K562 (cell line): Measurements from ENCODE around the gene GFRA1. TPM values are rescaled to one million over a fixed set of nuclear protein-coding genes. Genes with fewer than 3 reads are reported as not detected.

ENCODE experiments used
- ATAC-seq: fragments of 200-7000 bp; cut with Tn5 transposase; 3 replicates; pipeline ENCODE4 v1.9.1; 2020; ENCODE audit warnings: moderate library complexity
- BruUV-seq: library from RNA; stranded (reverse); fragments of 400-500 nt; replicated peaks from 2 replicates; lab custom pipeline; 2021; lab: Mats Ljungman, UMichigan
- CTCF ChIA-PET: fragments of 300-600 bp; formaldehyde crosslinking; extraction: SDS; loops from one replicate; lab custom pipeline; 2021; ENCODE audit warnings: low intra/inter-chr PET ratio; lab: Yijun Ruan, JAX
- POLR2A ChIA-PET: fragments of 300-600, 350-650 bp; sonication (Branson Sonifier 250); formaldehyde crosslinking; extraction: SDS; loops from one replicate; lab custom pipeline; 2021; ENCODE audit warnings: antibody characterized with exemption, inconsistent platforms; lab: Yijun Ruan, JAX
- DNase-seq, 4 experiments: peaks; one replicate each; pipeline versions ENCODE4 v3.0.0 to v3.0.0-alpha.2; 2011 to 2018; ENCODE audit warnings: low spot score in 3 of 4, mixed read lengths in 3 of 4; ENCODE audit errors: extremely low read depth in 1 of 4
- FAIRE-seq: peaks from 2 replicates; lab custom pipeline; 2011; peaks lifted over from hg19 to GRCh38; lab: Jason Lieb, UNC
- H2AFZ ChIP-seq: 2 replicates; pipeline ENCODE4 v1.6.0; 2011; ENCODE audit warnings: low read depth, low read length, control low read depth, inconsistent platforms
- H3K27ac ChIP-seq: fragments of 200-600 bp; 3 replicates; pipeline ENCODE4 v1.8.0; 2011; ENCODE audit warnings: low read depth, mild to moderate bottlenecking, control low read depth, inconsistent platforms, low read length, moderate library complexity, mixed read lengths; ENCODE audit errors: extremely low read depth
- H3K27me3 ChIP-seq, 2 experiments: fragments of 300-600 bp in 1 of 2; 2 replicates in 1 of 2; 3 replicates in 1 of 2; pipeline versions ENCODE4 v1.6.0 to v1.8.0; 2011; ENCODE audit warnings: inconsistent platforms in 2 of 2, low read length in 2 of 2, mild to moderate bottlenecking in 1 of 2, mixed read lengths in 1 of 2, moderate library complexity in 1 of 2; ENCODE audit not compliant: control insufficient read depth in 2 of 2, insufficient read depth in 2 of 2
- H3K36me3 ChIP-seq: fragments of 300-600 bp; 3 replicates; pipeline ENCODE4 v1.8.0; 2011; ENCODE audit warnings: mild to moderate bottlenecking, low read length, inconsistent platforms; ENCODE audit not compliant: control insufficient read depth, insufficient read depth
- H3K4me1 ChIP-seq, 2 experiments: fragments of 200-600 bp in 1 of 2; replicated peaks in 1 of 2; 2 replicates in 1 of 2; 3 replicates in 1 of 2; pipeline versions ENCODE4 v1.5.1 to v1.8.0; 2011; ENCODE audit warnings: inconsistent platforms in 2 of 2, low read length in 2 of 2, mild to moderate bottlenecking in 1 of 2, mixed read lengths in 1 of 2, moderate library complexity in 1 of 2; ENCODE audit not compliant: control insufficient read depth in 2 of 2, insufficient read depth in 2 of 2
- H3K4me2 ChIP-seq: 2 replicates; pipeline ENCODE4 v1.6.1; 2011; ENCODE audit warnings: low read length, control low read depth, inconsistent platforms, mixed read lengths; ENCODE audit not compliant: insufficient read depth
- H3K4me3 ChIP-seq: fragments of 200-600 bp; sonication (generic), shearing (Covaris generic); 2 replicates; pipeline ENCODE4 v1.5.1; 2016; ENCODE audit warnings: control low read depth, inconsistent platforms
- H3K79me2 ChIP-seq: fragments of 200-600 bp; 3 replicates; pipeline ENCODE4 v1.8.0; 2011; ENCODE audit warnings: low read length, inconsistent platforms; ENCODE audit not compliant: control insufficient read depth, insufficient read depth
- H3K9ac ChIP-seq, 2 experiments: 2 replicates each; pipeline versions ENCODE4 v1.6.0 to v1.6.1; 2011; ENCODE audit warnings: low read depth in 2 of 2, low read length in 2 of 2, control low read depth in 1 of 2, inconsistent platforms in 1 of 2, mild to moderate bottlenecking in 1 of 2, mixed read lengths in 1 of 2; ENCODE audit not compliant: insufficient read depth in 1 of 2
- H3K9me1 ChIP-seq: one replicate; pipeline ENCODE4 v1.6.0; 2011; ENCODE audit warnings: inconsistent platforms, mild to moderate bottlenecking, low read length, moderate library complexity; ENCODE audit not compliant: control insufficient read depth, insufficient read depth
- H3K9me3 ChIP-seq: replicated peaks from 2 replicates; pipeline ENCODE4 v1.5.1; 2011; ENCODE audit warnings: low read depth, low read length, inconsistent platforms; ENCODE audit not compliant: control insufficient read depth, insufficient read depth
- H4K20me1 ChIP-seq: replicated peaks from 2 replicates; pipeline ENCODE4 v1.6.1; 2011; ENCODE audit warnings: low read length, inconsistent platforms, mixed read lengths; ENCODE audit not compliant: control insufficient read depth, insufficient read depth
- ELF4 ChIP-seq: fragments of 450-650 bp; formaldehyde crosslinking; IDR thresholded peaks from 2 replicates; pipeline ENCODE4 v1.4.0; 2022; ENCODE audit warnings: missing genetic modification characterization
- GABPA ChIP-seq: fragments of 200-800 bp; sonication (Bioruptor generic); conservative IDR thresholded peaks from 2 replicates; pipeline ENCODE4 v1.6.1; 2016; ENCODE audit warnings: low read depth, missing genetic modification characterization, missing compliant biosample characterization
- KAT2B ChIP-seq: IDR thresholded peaks from one replicate; pipeline ENCODE4 v1.6.1; 2012; ENCODE audit warnings: low read depth, mild to moderate bottlenecking, control low read depth, inconsistent platforms, low read length, moderate library complexity
- NONO ChIP-seq, 2 experiments: fragments of 200-400 bp in 1 of 2; fragments of 450-650 bp in 1 of 2; formaldehyde crosslinking in 1 of 2; IDR thresholded peaks; 2 replicates each; pipeline ENCODE4 v1.6.1; 2017; ENCODE audit warnings: low read depth in 2 of 2, mild to moderate bottlenecking in 2 of 2, moderate library complexity in 2 of 2, low read length in 1 of 2
- SPI1 ChIP-seq: IDR thresholded peaks from 2 replicates; pipeline ENCODE4 v1.6.1; 2011; ENCODE audit warnings: low read depth, low read length, control low read depth, borderline replicate concordance
- ZNF165 ChIP-seq: fragments of 250-450 bp; sonication (Bioruptor Pico); IDR thresholded peaks from 2 replicates; pipeline ENCODE4 v1.4.0; 2020; ENCODE audit warnings: borderline replicate concordance
- WGBS: fragments of 100-300 bp; shearing (Covaris generic); methylation state at CpG from one replicate; pipeline ENCODE4 v1.1.6; 2016; ENCODE audit warnings: low coverage, mixed read lengths; ENCODE audit not compliant: insufficient coverage; ENCODE audit errors: missing lambda C conversion rate; 5-methylcytosine and 5-hydroxymethylcytosine counted together
- in situ Hi-C: fragments of 300-500 bp; cut with MboI; formaldehyde crosslinking; loops from 4 replicates; pipeline ENCODE4 v1.15.0; 2018; ENCODE audit warnings: inconsistent platforms, mixed read lengths
- intact Hi-C: fragments of 100-400 bp; cut with micrococcal nuclease; formaldehyde crosslinking; loops from 2 replicates; pipeline ENCODE4 v1.14.2; 2022
- polyA plus RNA-seq, 8 experiments: library from polyadenylated mRNA; depleted of rRNA in 4 of 8; stranded (reverse) in 5 of 8; unstranded in 3 of 8; fragments of >200 nt; fragmentation: Nextera tagmentation in 2 of 8; fragmentation: Illumina TruSeq in 1 of 8; extraction: Ambion mirVana in 2 of 8; extraction: Trizol in 1 of 8; gene quantifications; 2 replicates each; pipeline versions ENCODE4 v1.2.1 to v1.2.3, GENCODE V29; 2011 to 2014; ENCODE audit warnings: inconsistent platforms in 1 of 8, missing spikeins in 1 of 8
- total RNA-seq, 7 experiments: library from RNA; depleted of rRNA in 6 of 7; stranded (reverse); fragments of >200 nt in 6 of 7; fragmentation: Illumina TruSeq in 2 of 7; extraction: Trizol in 2 of 7; gene quantifications; 2 replicates each; pipeline versions ENCODE4 v1.2.1 to v1.2.3, GENCODE V29; 2011 to 2021; ENCODE audit warnings: low replicate concordance in 1 of 7
- TF ChIP-seq, protein P1 (sequence below): conservative IDR thresholded peaks from 2 replicates; pipeline ENCODE4 v1.6.1; 2011; ENCODE audit warnings: low read depth, mild to moderate bottlenecking, low read length; ENCODE audit not compliant: control insufficient read depth
- TF ChIP-seq, protein P2 (sequence below): sonication (generic); formaldehyde crosslinking; IDR thresholded peaks from 2 replicates; pipeline ENCODE4 v1.8.0; 2022; ENCODE audit warnings: missing genetic modification reagents, mild to moderate bottlenecking, moderate library complexity, borderline replicate concordance
- TF ChIP-seq, protein P3 (sequence below): fragments of 250-450 bp; sonication (Bioruptor Pico); IDR thresholded peaks from 2 replicates; pipeline ENCODE4 v1.4.0; 2020
- TF ChIP-seq, protein P4 (sequence below): sonication (generic); formaldehyde crosslinking; IDR thresholded peaks from 2 replicates; pipeline ENCODE4 v1.8.0; 2023; ENCODE audit warnings: mild to moderate bottlenecking, missing genetic modification reagents

GFRA1 gene
- total and polyA plus RNA-seq, 9 of the 15 experiments (the other 6 are each of a cell fraction or from before 2014, with no cell fraction given), result 0.04 TPM; not detected in 8

DNA sequence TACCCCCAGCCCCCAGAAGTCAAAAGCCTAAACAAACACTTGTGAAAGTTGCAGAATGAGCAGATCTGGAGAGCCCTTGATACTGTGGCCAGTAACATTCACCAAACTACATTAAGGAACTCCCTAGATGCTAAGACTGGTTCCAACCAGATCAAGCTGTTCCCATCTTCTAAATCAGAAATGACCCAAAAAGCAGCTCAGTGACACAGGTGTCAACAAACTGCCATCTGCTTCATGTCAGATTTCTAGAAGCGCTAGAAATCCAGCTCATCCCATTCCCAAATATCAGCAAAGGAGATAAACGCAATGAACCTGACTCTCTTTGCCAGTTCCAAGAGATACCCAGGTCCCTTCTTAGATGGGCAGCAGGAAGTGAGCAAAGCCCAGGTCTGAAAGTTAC is 90.6 kb downstream of the GFRA1 start:
- Histone ChIP-seq H3K9me1 (no peaks in the 10 kb centered on the region), H3K4me3 (no peak overlapping the region), H3K27ac (no peak overlapping the region), H3K36me3 (no peaks in the 10 kb centered on the region), H4K20me1 (no peaks in the 10 kb centered on the region), H3K4me2 (no peak overlapping the region), H3K79me2 (no peaks in the 10 kb centered on the region), H3K9ac (no peak overlapping the region), H3K4me1 (no peaks in the 10 kb centered on the region), H2AFZ (no peak overlapping the region), H3K27me3 (no peaks in the 10 kb centered on the region), H3K9me3 (no peaks in the 10 kb centered on the region)
- ChIA-PET CTCF (no interaction called here), POLR2A (interaction anchor here (0.6 kb wide), 1 partner anchor 1705 kb away, joined by 4 read pairs; no protein-coding TSS in a partner anchor)
- no peak for DNase-seq
- in situ Hi-C loops (no loop called here), intact Hi-C loops (no loop called here)
- no peak for FAIRE-seq
- WGBS, result 0% methylated on average over 2 of the region's 2 CpGs
- BruUV-seq, result no TSS peak
- ATAC-seq, result no peak
- TF ChIP-seq ZNF165 (no peak), NONO (IDR thresholded peaks at IDR 0.05; ENCODE audit: low read depth in 2 of 2, low read length in 1 of 2) (no peak), SPI1 (no peak), GABPA (tag) (no peak), KAT2B (no peak), ELF4 (no peak)
- TF ChIP-seq, protein P1, sequence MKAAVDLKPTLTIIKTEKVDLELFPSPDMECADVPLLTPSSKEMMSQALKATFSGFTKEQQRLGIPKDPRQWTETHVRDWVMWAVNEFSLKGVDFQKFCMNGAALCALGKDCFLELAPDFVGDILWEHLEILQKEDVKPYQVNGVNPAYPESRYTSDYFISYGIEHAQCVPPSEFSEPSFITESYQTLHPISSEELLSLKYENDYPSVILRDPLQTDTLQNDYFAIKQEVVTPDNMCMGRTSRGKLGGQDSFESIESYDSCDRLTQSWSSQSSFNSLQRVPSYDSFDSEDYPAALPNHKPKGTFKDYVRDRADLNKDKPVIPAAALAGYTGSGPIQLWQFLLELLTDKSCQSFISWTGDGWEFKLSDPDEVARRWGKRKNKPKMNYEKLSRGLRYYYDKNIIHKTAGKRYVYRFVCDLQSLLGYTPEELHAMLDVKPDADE, result no peak
- TF ChIP-seq, protein P2, sequence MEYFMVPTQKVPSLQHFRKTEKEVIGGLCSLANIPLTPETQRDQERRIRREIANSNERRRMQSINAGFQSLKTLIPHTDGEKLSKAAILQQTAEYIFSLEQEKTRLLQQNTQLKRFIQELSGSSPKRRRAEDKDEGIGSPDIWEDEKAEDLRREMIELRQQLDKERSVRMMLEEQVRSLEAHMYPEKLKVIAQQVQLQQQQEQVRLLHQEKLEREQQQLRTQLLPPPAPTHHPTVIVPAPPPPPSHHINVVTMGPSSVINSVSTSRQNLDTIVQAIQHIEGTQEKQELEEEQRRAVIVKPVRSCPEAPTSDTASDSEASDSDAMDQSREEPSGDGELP (CRISPR knock-in tag), result no peak
- TF ChIP-seq, protein P3, sequence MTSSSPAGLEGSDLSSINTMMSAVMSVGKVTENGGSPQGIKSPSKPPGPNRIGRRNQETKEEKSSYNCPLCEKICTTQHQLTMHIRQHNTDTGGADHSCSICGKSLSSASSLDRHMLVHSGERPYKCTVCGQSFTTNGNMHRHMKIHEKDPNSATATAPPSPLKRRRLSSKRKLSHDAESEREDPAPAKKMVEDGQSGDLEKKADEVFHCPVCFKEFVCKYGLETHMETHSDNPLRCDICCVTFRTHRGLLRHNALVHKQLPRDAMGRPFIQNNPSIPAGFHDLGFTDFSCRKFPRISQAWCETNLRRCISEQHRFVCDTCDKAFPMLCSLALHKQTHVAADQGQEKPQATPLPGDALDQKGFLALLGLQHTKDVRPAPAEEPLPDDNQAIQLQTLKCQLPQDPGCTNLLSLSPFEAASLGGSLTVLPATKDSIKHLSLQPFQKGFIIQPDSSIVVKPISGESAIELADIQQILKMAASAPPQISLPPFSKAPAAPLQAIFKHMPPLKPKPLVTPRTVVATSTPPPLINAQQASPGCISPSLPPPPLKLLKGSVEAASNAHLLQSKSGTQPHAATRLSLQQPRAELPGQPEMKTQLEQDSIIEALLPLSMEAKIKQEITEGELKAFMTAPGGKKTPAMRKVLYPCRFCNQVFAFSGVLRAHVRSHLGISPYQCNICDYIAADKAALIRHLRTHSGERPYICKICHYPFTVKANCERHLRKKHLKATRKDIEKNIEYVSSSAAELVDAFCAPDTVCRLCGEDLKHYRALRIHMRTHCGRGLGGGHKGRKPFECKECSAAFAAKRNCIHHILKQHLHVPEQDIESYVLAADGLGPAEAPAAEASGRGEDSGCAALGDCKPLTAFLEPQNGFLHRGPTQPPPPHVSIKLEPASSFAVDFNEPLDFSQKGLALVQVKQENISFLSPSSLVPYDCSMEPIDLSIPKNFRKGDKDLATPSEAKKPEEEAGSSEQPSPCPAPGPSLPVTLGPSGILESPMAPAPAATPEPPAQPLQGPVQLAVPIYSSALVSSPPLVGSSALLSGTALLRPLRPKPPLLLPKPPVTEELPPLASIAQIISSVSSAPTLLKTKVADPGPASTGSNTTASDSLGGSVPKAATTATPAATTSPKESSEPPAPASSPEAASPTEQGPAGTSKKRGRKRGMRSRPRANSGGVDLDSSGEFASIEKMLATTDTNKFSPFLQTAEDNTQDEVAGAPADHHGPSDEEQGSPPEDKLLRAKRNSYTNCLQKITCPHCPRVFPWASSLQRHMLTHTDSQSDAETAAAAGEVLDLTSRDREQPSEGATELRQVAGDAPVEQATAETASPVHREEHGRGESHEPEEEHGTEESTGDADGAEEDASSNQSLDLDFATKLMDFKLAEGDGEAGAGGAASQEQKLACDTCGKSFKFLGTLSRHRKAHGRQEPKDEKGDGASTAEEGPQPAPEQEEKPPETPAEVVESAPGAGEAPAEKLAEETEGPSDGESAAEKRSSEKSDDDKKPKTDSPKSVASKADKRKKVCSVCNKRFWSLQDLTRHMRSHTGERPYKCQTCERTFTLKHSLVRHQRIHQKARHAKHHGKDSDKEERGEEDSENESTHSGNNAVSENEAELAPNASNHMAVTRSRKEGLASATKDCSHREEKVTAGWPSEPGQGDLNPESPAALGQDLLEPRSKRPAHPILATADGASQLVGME (CRISPR knock-in tag), result no peak
- TF ChIP-seq, protein P4, sequence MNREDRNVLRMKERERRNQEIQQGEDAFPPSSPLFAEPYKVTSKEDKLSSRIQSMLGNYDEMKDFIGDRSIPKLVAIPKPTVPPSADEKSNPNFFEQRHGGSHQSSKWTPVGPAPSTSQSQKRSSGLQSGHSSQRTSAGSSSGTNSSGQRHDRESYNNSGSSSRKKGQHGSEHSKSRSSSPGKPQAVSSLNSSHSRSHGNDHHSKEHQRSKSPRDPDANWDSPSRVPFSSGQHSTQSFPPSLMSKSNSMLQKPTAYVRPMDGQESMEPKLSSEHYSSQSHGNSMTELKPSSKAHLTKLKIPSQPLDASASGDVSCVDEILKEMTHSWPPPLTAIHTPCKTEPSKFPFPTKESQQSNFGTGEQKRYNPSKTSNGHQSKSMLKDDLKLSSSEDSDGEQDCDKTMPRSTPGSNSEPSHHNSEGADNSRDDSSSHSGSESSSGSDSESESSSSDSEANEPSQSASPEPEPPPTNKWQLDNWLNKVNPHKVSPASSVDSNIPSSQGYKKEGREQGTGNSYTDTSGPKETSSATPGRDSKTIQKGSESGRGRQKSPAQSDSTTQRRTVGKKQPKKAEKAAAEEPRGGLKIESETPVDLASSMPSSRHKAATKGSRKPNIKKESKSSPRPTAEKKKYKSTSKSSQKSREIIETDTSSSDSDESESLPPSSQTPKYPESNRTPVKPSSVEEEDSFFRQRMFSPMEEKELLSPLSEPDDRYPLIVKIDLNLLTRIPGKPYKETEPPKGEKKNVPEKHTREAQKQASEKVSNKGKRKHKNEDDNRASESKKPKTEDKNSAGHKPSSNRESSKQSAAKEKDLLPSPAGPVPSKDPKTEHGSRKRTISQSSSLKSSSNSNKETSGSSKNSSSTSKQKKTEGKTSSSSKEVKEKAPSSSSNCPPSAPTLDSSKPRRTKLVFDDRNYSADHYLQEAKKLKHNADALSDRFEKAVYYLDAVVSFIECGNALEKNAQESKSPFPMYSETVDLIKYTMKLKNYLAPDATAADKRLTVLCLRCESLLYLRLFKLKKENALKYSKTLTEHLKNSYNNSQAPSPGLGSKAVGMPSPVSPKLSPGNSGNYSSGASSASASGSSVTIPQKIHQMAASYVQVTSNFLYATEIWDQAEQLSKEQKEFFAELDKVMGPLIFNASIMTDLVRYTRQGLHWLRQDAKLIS (CRISPR knock-in tag), result no peak
